Right cardiac atrium (tissue), 5 donors: ENCODE results near the gene CFAP54. TPM values are rescaled to one million over a fixed set of nuclear protein-coding genes. Genes with fewer than 3 reads are reported as not detected.

Experiments
- ATAC-seq, 2 donors: fragments of 200-7000 bp; cut with Tn5 transposase; one replicate each; pipeline versions ENCODE4 v1.8.0 to v1.9.1; 2020; ENCODE audit warnings: moderate library complexity in 2 of 2, mild to moderate bottlenecking in 1 of 2
- DNase-seq, 3 donors: peaks; one replicate each; pipeline ENCODE4 v3.0.0-alpha.2; 2020
- H3K27ac ChIP-seq: one replicate; pipeline ENCODE4 v1.5.1; 2013; ENCODE audit warnings: mild to moderate bottlenecking, low read length, control low read depth, moderate library complexity
- H3K27me3 ChIP-seq: one replicate; pipeline ENCODE4 v1.6.1; 2013; ENCODE audit not compliant: control insufficient read depth, insufficient read depth
- H3K4me1 ChIP-seq: one replicate; pipeline ENCODE4 v1.6.1; 2013; ENCODE audit warnings: low read length; ENCODE audit not compliant: control insufficient read depth, insufficient read depth
- H3K4me3 ChIP-seq: one replicate; pipeline ENCODE4 v1.5.1; 2013; ENCODE audit warnings: low read length, control low read depth
- H3K9me3 ChIP-seq: one replicate; pipeline ENCODE4 v1.6.1; 2013; ENCODE audit warnings: low read length; ENCODE audit not compliant: control insufficient read depth
- WGBS: extraction: QIAGEN DNeasy Blood & Tissue Kit; methylation state at CpG from one replicate; pipeline ENCODE4 v1.1.7; 2013; 5-methylcytosine and 5-hydroxymethylcytosine counted together
- intact Hi-C, 4 donors: fragments of 100-400 bp; cut with DNase I; formaldehyde crosslinking; loops; one replicate each; pipeline versions ENCODE4 v1.11.0 to v1.14.0; 2022 to 2023
- long read RNA-seq, 4 donors: library from polyadenylated mRNA; unstranded; transcript quantifications; one replicate each; pipeline ENCODE4 v2.0.0, GENCODE V29; 2020 to 2021
- polyA plus RNA-seq: library from polyadenylated mRNA; stranded (reverse); fragments of 200-250 nt; gene quantifications from one replicate; pipeline ENCODE4 v1.2.3, GENCODE V29; 2013
- total RNA-seq, 4 donors: library from RNA; stranded (reverse); fragmentation: NEBNext Ultra II Directional; extraction: Animal tissue kit (Norgen Biotek cat#: 25700); gene quantifications; one replicate each; pipeline ENCODE4 v1.2.1, GENCODE V29; 2021
- donor health status: healthy with polysubstance abuse.
- donor health status: DM: no; HTN: yes; CAD: no.
- donor health status: DM: no; HTN: no; CAD: no.
- donor health status: DM: no; HTN: yes; CAD: no; lungs with severe emphysema.
- donor health status: DM: yes; HTN: yes; CAD: no.

The CFAP54 gene
- total RNA-seq, result under 1 TPM; 0.14 to 0.42 (median 0.29) TPM
- polyA plus RNA-seq, result 0.16 TPM
- long read RNA-seq, donor 1, result 0 reads
- long read RNA-seq, donor 2, result 0 reads
- long read RNA-seq, donor 3, partial matches to known transcripts, result 0 of 3 reads
- long read RNA-seq, donor 3, other reads (novel, unspliced or antisense), result 3 of 3 reads
- long read RNA-seq, donor 4, result 0 reads

DNA sequence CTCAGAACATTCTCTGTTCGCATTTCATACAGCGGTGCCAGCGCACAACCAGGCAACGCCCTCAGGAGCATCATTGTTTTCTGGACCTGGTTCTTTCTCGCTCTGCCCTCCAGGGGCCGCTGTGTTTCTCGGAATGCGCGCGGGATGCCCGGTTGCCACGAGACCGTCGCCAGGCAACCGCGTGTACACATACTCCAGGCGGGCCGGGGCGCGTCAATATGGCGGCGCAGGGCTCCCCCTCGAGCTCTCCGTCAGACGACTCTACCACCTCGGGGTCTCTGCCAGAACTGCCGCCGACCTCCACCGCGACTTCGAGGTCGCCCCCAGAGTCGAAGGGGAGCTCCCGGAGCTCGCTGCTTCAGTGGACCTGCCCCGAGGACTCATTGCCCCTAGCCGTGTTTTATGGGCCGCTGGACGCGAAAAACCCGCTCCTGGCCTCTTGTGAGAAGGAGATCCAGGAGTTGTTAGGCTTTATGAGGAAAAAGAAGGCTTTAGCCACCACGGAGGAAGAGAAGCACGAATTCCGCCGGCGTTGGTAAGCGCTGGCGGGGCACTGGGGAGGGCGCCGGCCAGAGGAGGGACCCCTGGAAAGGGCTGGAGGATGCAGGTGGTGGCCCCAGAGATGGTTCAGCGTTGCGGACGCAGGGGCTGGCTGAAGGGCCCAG lies at the start of gene CFAP54:
CFAP54 (plus strand) TSS at position 186 of the 665 bp plus-strand sequence; CDS start at position 219, 33 bp downstream.
- H3K27me3 ChIP-seq, result no peaks in the 10 kb centered on the region
- DNase-seq (peak; percentile 95 to 99 (median 96)), ATAC-seq (peak; percentile 99)
- no peaks in the 10 kb centered on the region for H3K9me3 ChIP-seq
- 1% methylated on average over 53 of the region's 53 CpGs for WGBS
- H3K4me1 ChIP-seq, result no peaks in the 10 kb centered on the region
- intact Hi-C loops, result no loop called here
- H3K4me3 ChIP-seq, result peak within 1 kb of the TSS; percentile 74
- H3K27ac ChIP-seq, result no peak within 1 kb of the TSS

DNA sequence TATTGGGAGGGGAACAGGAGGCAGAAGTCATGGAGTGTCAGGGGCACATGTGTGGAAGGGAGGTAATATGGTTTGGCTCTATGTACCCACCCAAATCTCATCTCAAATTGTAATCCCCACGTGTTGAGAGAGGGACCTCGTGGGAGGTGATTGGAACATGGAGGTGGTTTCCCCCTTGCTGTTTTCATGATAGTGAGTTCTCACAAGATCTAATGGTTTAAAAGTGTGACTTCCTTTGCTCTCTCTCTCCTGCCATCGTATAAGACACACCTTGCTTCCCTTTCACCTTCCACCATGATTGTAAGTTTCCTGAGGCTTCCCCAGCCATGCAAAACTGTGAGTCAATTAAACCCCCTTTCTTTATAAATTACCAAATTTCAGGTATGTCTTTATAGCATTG lies 47.6 kb upstream of the CFAP54 start:
- no peak for ATAC-seq
- no peak for DNase-seq
- Histone ChIP-seq H3K9me3 (no peaks in the 10 kb centered on the region), H3K27ac (no peak overlapping the region), H3K27me3 (no peaks in the 10 kb centered on the region), H3K4me1 (no peaks in the 10 kb centered on the region), H3K4me3 (no peak overlapping the region)
- intact Hi-C loops, result no loop called here
- WGBS, result 64% methylated on average over 3 of the region's 3 CpGs

- Histone ChIP-seq H3K27me3 (no peaks in the 10 kb centered on the region), H3K9me3 (no peaks in the 10 kb centered on the region), H3K4me3 (no peak overlapping the region), H3K27ac (no peak overlapping the region), H3K4me1 (no peaks in the 10 kb centered on the region)
- intact Hi-C loops, result no loop called here
- DNase-seq (no peak), ATAC-seq (no peak)
- WGBS, result 92% methylated on average over 3 of the region's 3 CpGs
Observed at GRCh38 chr12:96442906-96443305, 46.5 kb upstream of the CFAP54 start.

- 95% methylated on average over 10 of the region's 10 CpGs for WGBS
- no peak for ATAC-seq
Observed at GRCh38 chr12:96444399-96444798, 45.0 kb upstream of the CFAP54 start.

DNA sequence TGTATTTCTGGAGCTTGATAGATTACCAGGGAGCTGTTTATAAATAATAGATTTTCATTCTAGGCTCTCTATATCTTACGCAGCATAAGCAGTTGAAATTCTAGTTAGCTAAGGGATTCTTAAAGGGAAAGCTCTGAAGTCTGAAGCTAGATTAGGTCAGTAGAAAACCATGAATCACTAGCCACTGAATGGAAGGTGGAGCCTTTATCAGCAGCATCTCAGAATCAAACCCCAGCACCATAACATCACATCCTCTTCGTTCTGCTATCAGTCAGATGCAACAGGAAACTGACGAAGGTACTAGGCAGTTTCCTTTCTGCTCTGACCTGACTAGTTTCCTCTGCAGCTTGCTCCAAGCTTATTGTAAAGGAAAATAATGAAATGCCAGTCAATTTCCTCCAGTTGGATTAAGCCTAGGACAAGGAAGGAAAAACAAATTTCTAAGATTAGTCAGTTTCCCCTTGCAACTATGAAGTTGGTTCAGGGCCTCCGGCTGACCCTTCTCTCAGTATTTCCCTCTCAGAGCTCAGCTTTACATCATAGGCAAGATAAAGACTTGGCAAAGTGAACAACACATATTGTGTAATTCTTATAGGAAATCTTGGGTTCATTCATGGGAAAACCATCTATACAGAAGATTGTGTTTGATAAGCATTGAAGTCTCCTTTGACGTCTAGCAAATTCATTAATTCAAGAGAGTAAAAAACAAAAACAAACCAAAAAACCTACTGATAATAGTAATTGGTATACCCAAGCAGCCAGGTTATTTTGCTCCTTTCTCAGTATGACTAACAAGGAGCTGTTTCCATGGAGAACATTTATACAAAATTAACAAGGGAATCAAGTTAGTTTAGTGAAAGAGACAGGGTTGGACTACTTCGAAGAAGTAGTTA lies 43.4 kb upstream of the CFAP54 start:
- Histone ChIP-seq H3K4me3 (no peak overlapping the region), H3K9me3 (no peaks in the 10 kb centered on the region), H3K27me3 (no peaks in the 10 kb centered on the region), H3K27ac (peak overlapping the region; percentile 52), H3K4me1 (no peaks in the 10 kb centered on the region)
- peak; percentile 93 to 98 for ATAC-seq
- peak in 2 of 3 donors; percentile 24 to 51 for DNase-seq
- intact Hi-C loops, result no loop called here
- WGBS, result 35% methylated on average over 6 of the region's 6 CpGs

More at GRCh38 chr12:96444399-96444798, 45.0 kb upstream of the CFAP54 start:
- H3K4me1 ChIP-seq, result no peaks in the 10 kb centered on the region
- intact Hi-C loops, result no loop called here
- H3K4me3 ChIP-seq, result no peak overlapping the region
- no peaks in the 10 kb centered on the region for H3K9me3 ChIP-seq
- H3K27me3 ChIP-seq, result no peaks in the 10 kb centered on the region
- no peak overlapping the region for H3K27ac ChIP-seq
- no peak for DNase-seq

- no peaks in the 10 kb centered on the region for H3K4me1 ChIP-seq
- WGBS, result 91% methylated on average over 3 of the region's 3 CpGs
- DNase-seq (no peak), ATAC-seq (no peak)
- H3K9me3 ChIP-seq, result no peaks in the 10 kb centered on the region
- H3K27me3 ChIP-seq, result no peaks in the 10 kb centered on the region
- no peak overlapping the region for H3K4me3 ChIP-seq
- intact Hi-C loops, result no loop called here
- no peak overlapping the region for H3K27ac ChIP-seq
Observed at GRCh38 chr12:96447256-96447655, 42.1 kb upstream of the CFAP54 start.

DNA sequence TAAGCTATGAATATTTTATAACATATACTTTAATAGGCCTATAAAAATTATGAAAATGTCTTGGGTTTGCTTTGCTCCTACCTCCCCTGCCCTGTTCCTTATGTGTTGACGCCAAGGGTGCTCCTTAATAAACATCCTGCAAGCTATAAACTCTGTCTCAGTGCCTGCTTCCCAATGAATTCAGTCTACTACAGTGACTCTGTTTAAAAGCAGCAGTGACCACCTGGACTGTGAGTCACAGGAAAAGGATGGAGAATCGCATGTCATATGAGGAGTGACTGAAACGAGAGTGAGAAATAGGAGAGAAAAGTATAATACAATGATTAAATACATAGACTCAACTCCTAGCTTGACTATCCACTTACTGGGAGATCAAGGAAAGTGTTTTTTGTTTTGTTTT lies 41.1 kb upstream of the CFAP54 start:
- H3K9me3 ChIP-seq, result no peaks in the 10 kb centered on the region
- no peaks in the 10 kb centered on the region for H3K4me1 ChIP-seq
- no peak overlapping the region for H3K27ac ChIP-seq
- ATAC-seq, result no peak
- WGBS, result 71% methylated on average over 3 of the region's 3 CpGs
- no peak for DNase-seq
- no peak overlapping the region for H3K4me3 ChIP-seq
- no peaks in the 10 kb centered on the region for H3K27me3 ChIP-seq
- intact Hi-C loops, result no loop called here

GRCh38 chr12:96452261-96452922 lies 37.0 kb upstream of the CFAP54 start:
- H3K4me3 ChIP-seq, result no peak overlapping the region
- no peak overlapping the region for H3K27ac ChIP-seq
- no peaks in the 10 kb centered on the region for H3K9me3 ChIP-seq
- intact Hi-C loops, result no loop called here
- H3K27me3 ChIP-seq, result no peaks in the 10 kb centered on the region
- no peak for DNase-seq
- ATAC-seq, result no peak
- no peaks in the 10 kb centered on the region for H3K4me1 ChIP-seq
- 82% methylated on average over 3 of the region's 3 CpGs for WGBS

DNA sequence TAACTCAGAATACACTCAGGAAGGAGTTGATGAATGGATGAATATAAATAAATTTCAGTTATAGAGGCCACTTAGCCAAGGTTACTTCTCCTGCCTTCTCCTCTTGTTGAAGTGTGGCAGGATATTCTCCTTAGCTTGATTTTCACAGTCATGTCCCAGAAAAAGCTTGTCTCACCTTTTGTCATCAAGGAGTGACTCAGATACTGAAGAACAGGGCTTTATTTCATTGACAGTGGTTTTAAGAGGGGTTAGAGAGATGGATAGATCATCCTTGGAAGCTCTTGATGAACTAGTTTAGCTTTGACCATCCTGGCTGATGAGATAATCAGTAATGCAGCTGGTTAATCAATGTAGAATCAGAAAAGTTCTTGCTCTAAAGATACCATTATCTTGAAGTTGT lies 35.0 kb upstream of the CFAP54 start:
- no peaks in the 10 kb centered on the region for H3K4me1 ChIP-seq
- no peaks in the 10 kb centered on the region for H3K9me3 ChIP-seq
- H3K27me3 ChIP-seq, result no peaks in the 10 kb centered on the region
- ATAC-seq, result no peak
- intact Hi-C loops, result no loop called here
- DNase-seq, result no peak
- no peak overlapping the region for H3K4me3 ChIP-seq
- H3K27ac ChIP-seq, result no peak overlapping the region

DNA sequence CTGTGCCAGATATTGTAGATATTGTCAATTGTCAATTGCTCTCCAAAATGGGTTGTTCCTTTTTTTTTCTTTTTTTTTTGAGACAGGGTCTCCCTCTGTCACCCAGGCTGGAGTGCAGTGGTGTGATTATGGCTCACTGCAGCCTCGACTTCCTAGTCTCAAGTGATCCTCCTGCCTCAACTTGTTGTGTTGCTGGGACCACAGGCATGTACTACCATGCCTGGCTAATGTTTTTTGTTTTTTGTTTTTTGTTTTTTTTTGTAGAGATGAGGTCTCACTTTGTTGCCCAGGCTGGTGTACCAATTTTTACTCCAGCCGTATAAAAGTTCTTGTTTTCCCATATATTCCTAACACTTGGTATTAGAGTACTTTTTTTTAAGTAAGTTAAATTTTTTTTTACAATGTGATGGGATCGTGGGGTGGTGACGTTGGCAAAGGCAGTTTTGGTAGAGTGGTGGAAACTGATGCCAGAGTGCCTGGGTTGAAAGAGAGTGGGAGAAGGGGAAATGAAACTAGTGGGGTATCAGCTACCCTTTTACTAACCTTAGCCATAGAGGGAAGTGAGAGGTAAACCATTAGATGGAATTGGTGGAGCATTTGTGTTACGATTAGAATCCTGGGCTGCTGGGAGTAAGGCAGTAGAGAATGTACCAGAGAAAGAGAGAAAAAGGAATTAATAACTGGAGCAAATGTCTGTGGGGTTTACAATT lies 33.0 kb upstream of the CFAP54 start:
- Histone ChIP-seq H3K27me3 (no peaks in the 10 kb centered on the region), H3K4me3 (no peak overlapping the region), H3K9me3 (no peaks in the 10 kb centered on the region), H3K27ac (no peak overlapping the region), H3K4me1 (no peaks in the 10 kb centered on the region)
- no peak for DNase-seq
- WGBS, result 85% methylated on average over 5 of the region's 5 CpGs
- no peak for ATAC-seq
- intact Hi-C loops, result no loop called here
